Activated CD8-positive, alpha-beta memory T cell treated with anti-CD3 and anti-CD28 coated beads, Interleukin-2, amount 50 U/mL, for 24 hours (primary cell): ENCODE measurements around the gene GALNT9.

Experiments
- DNase-seq: peaks from one replicate; pipeline ENCODE4 v3.0.0-alpha.2; 2020; ENCODE audit errors: extremely low read depth

Gene GALNT9

GRCh38 chr12:132171293-132171967 lies 158.0 kb downstream of the GALNT9 start:
- DNase-seq, result no peak

GRCh38 chr12:132170637-132171292 lies 158.6 kb downstream of the GALNT9 start:
- DNase-seq, result no peak

- no peak for DNase-seq
These were observed 159.2 kb downstream of the GALNT9 start for GRCh38 chr12:132170094-132170636.

- DNase-seq, result no peak
These were observed 160.0 kb downstream of the GALNT9 start for GRCh38 chr12:132169376-132169775.

- no peak for DNase-seq
These were observed 160.9 kb downstream of the GALNT9 start for GRCh38 chr12:132168311-132169031.

GRCh38 chr12:132167611-132168310 lies 161.6 kb downstream of the GALNT9 start:
- DNase-seq, result no peak

GRCh38 chr12:132166801-132167591 lies 162.4 kb downstream of the GALNT9 start:
- DNase-seq, result no peak

- DNase-seq, result no peak
These were observed 163.3 kb downstream of the GALNT9 start for GRCh38 chr12:132166093-132166492.

GRCh38 chr12:132165584-132165983 lies 163.8 kb downstream of the GALNT9 start:
- DNase-seq, result no peak

- no peak for DNase-seq
These were observed 165.0 kb downstream of the GALNT9 start for GRCh38 chr12:132164426-132164825.

- no peak for DNase-seq
These were observed 165.5 kb downstream of the GALNT9 start for GRCh38 chr12:132163911-132164288.

GRCh38 chr12:132163041-132163910 lies 166.1 kb downstream of the GALNT9 start:
- DNase-seq, result no peak

GRCh38 chr12:132162508-132163031 lies 166.8 kb downstream of the GALNT9 start:
- DNase-seq, result no peak

GRCh38 chr12:132161796-132162507 lies 167.4 kb downstream of the GALNT9 start:
- no peak for DNase-seq

- no peak for DNase-seq
These were observed 168.2 kb downstream of the GALNT9 start for GRCh38 chr12:132161036-132161781.

GRCh38 chr12:132160601-132161035 lies 168.8 kb downstream of the GALNT9 start:
- DNase-seq, result no peak

GRCh38 chr12:132160016-132160415 lies 169.4 kb downstream of the GALNT9 start:
- DNase-seq, result no peak

GRCh38 chr12:132159555-132160003 lies 169.8 kb downstream of the GALNT9 start:
- DNase-seq, result no peak
